ENCODE results near the gene HYDIN. TPM values are rescaled to one million over a fixed set of nuclear protein-coding genes. Genes with fewer than 3 reads are reported as not detected.
A peak's percentile ranks its signal among the peaks of the same experiment; 100 is the strongest.

Gene HYDIN
- total and polyA plus RNA-seq, 7 experiments from 2014 or later: 0.13 to 0.89 (median 0.32) TPM; not detected in 4

- Mint-ChIP-seq H3K4me1 (peaks cover 2 to 16% (median 15%) of the 10 kb centered on the region in 7 donors), H3K9me3 (peaks cover 0 to 5% (median 1%) of the 10 kb centered on the region in 11 donors), H3K27me3 (peaks cover 5 to 29% (median 16%) of the 10 kb centered on the region in 5 donors), H3K4me3 (no peak overlapping the region), H3K36me3 (peaks cover 0 to 7% (median 0%) of the 10 kb centered on the region in 5 donors), H3K27ac (no peak overlapping the region)
- Histone ChIP-seq H3K4me1 (ENCODE audit: control insufficient read depth in 2 of 2, insufficient read depth in 2 of 2, low read length in 2 of 2) (peaks cover 3% of the 10 kb centered on the region in 2 donors), H3K4me3 (ENCODE audit: low read length) (no peak overlapping the region), H3K36me3 (ENCODE audit: control insufficient read depth in 2 of 3, insufficient read depth in 3 of 3, low read length in 3 of 3) (no peaks in the 10 kb centered on the region), H3K27me3 (ENCODE audit: control insufficient read depth in 2 of 2, insufficient read depth in 2 of 2, low read length in 2 of 2) (peaks cover 0 to 4% of the 10 kb centered on the region in 2 donors), H3K9me3 (ENCODE audit: control insufficient read depth in 2 of 3, low read length in 3 of 3) (no peaks in the 10 kb centered on the region), H3K27ac (ENCODE audit: low read depth, low read length) (no peak overlapping the region)
- CTCF ChIA-PET: no interaction called here
- intact Hi-C loops (cut with micrococcal nuclease): loop anchor here in 1 of 2 donors (10.0 kb wide), 2 partner anchors 759 to 1859 kb away; no protein-coding TSS in a partner anchor
- POLR2A ChIA-PET: no interaction called here
- DNase-seq: no peak
- ATAC-seq: no peak
Observed at GRCh38 chr16:70805380-70805779, 425.1 kb downstream of the HYDIN start.

- DNase-seq (no peak), ATAC-seq (no peak)
- H3K27me3 ChIP-seq (ENCODE audit: control insufficient read depth in 2 of 2, insufficient read depth in 2 of 2, low read length in 2 of 2): peaks cover 0 to 4% of the 10 kb centered on the region in 2 donors
- intact Hi-C loops (cut with micrococcal nuclease): loop anchor here (5.0 to 10.0 kb wide), 7 partner anchors 352 to 1860 kb away; partner anchors contain the start of genes CALB2 (in 1 of the 2), DHODH (in 1 of the 2), FCSK (in 1 of the 2) and PHLPP2 (in 1 of the 2)
- peaks cover 8 to 9% of the 10 kb centered on the region in 2 donors for H3K4me1 ChIP-seq (ENCODE audit: control insufficient read depth in 2 of 2, insufficient read depth in 2 of 2, low read length in 2 of 2)
- H3K27ac Mint-ChIP-seq: peak overlapping the region in 1 of 9 donors; percentile 60
- ChIA-PET CTCF (no interaction called here), POLR2A (no interaction called here)
- H3K27me3 Mint-ChIP-seq: peaks cover 0 to 26% (median 10%) of the 10 kb centered on the region in 5 donors
- no peak overlapping the region for H3K4me3 ChIP-seq (ENCODE audit: low read length)
- peaks cover 0 to 7% (median 2%) of the 10 kb centered on the region in 5 donors for H3K36me3 Mint-ChIP-seq
- no peaks in the 10 kb centered on the region for H3K36me3 ChIP-seq (ENCODE audit: control insufficient read depth in 2 of 3, insufficient read depth in 3 of 3, low read length in 3 of 3)
- H3K9me3 Mint-ChIP-seq: peaks cover 0 to 5% (median 1%) of the 10 kb centered on the region in 11 donors
- peak overlapping the region in 1 of 10 donors; percentile 7 for H3K4me3 Mint-ChIP-seq
- no peaks in the 10 kb centered on the region for H3K9me3 ChIP-seq (ENCODE audit: control insufficient read depth in 2 of 3, low read length in 3 of 3)
- peaks cover 7 to 21% (median 21%) of the 10 kb centered on the region in 7 donors for H3K4me1 Mint-ChIP-seq
- no peak overlapping the region for H3K27ac ChIP-seq (ENCODE audit: low read depth, low read length)
Observed at GRCh38 chr16:70804734-70805169, 425.8 kb downstream of the HYDIN start.

DNA sequence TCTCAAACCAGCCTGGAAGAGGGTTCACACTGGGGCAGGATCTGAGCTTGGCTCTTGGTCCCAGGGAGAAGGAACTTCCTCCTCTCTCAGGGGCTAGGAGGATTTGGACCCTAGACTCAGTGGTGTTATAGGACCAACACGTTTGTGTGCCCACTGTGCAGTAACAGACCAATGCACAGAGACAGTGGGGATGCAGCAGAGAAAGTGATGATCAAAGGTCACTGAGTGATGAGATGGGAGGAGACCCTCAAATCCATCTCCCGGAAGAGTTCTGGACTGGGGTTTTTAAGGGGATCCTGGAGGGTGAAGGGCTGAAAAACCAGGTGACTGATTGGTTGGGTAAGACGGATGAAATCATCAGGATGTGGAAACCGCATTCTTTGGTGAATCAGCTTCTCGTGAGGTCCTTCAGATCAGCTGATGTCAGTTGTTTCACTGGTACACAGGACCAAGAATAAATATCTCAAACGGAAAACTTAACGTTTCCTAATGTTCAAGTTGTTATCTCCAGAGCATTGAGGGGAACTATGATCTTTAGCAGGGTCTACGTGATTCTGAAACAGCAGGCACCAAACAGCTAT, 426.3 kb downstream of the HYDIN start:
- ATAC-seq (no peak), DNase-seq (no peak)
- Histone ChIP-seq H3K4me3 (ENCODE audit: low read length) (no peak overlapping the region), H3K36me3 (ENCODE audit: control insufficient read depth in 2 of 3, insufficient read depth in 3 of 3, low read length in 3 of 3) (no peaks in the 10 kb centered on the region), H3K9me3 (ENCODE audit: control insufficient read depth in 2 of 3, low read length in 3 of 3) (no peaks in the 10 kb centered on the region), H3K27me3 (ENCODE audit: control insufficient read depth in 2 of 2, insufficient read depth in 2 of 2, low read length in 2 of 2) (peaks cover 0 to 4% of the 10 kb centered on the region in 2 donors), H3K4me1 (ENCODE audit: control insufficient read depth in 2 of 2, insufficient read depth in 2 of 2, low read length in 2 of 2) (peaks cover 11 to 12% of the 10 kb centered on the region in 2 donors), H3K27ac (ENCODE audit: low read depth, low read length) (no peak overlapping the region)
- Mint-ChIP-seq H3K4me1 (peaks cover 11 to 26% (median 25%) of the 10 kb centered on the region in 7 donors), H3K27me3 (peaks cover 0 to 24% (median 9%) of the 10 kb centered on the region in 5 donors), H3K36me3 (peaks cover 0 to 7% (median 2%) of the 10 kb centered on the region in 5 donors), H3K9me3 (peaks cover 0 to 5% (median 1%) of the 10 kb centered on the region in 11 donors), H3K27ac (peak overlapping the region in 1 of 9 donors; percentile 60), H3K4me3 (peak overlapping the region in 1 of 10 donors; percentile 7)
- ChIA-PET CTCF (no interaction called here), POLR2A (no interaction called here)
- intact Hi-C loops (cut with micrococcal nuclease): loop anchor here (5.0 to 10.0 kb wide), 7 partner anchors 352 to 1861 kb away; partner anchors contain the start of genes CALB2 (in 1 of the 2), DHODH (in 1 of the 2), FCSK (in 1 of the 2) and PHLPP2 (in 1 of the 2)

DNA sequence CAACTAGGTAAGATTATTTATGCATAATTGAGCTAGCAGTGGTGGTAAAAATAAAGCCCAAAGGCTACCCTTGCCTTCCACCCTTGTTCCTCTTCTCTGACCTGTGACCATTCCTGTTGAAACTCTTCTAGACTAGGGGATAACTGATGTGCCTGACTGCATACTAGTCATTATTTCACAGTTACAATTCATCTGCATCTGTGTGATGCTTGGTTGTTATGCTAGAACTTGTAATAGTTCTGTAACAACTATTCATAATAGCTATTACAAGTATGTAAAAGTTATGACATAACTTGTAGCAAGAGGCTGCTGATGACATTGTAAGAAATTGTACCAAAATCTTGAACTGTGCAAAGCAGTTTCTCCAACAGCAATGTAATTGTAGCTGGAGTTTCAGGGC, 427.2 kb downstream of the HYDIN start:
- intact Hi-C loops (cut with micrococcal nuclease): loop anchor here (5.0 to 10.0 kb wide), 7 partner anchors 351 to 1861 kb away; partner anchors contain the start of genes CALB2 (in 1 of the 2), DHODH (in 1 of the 2), FCSK (in 1 of the 2) and PHLPP2 (in 1 of the 2)
- CTCF ChIA-PET: no interaction called here

GRCh38 chr16:70801611-70802010, 428.9 kb downstream of the HYDIN start:
- peak overlapping the region in 8 of 9 donors; percentile 84 to 95 (median 92) for H3K27ac Mint-ChIP-seq
- peaks cover 0 to 5% (median 1%) of the 10 kb centered on the region in 11 donors for H3K9me3 Mint-ChIP-seq
- Histone ChIP-seq H3K4me1 (ENCODE audit: control insufficient read depth in 2 of 2, insufficient read depth in 2 of 2, low read length in 2 of 2) (peaks cover 11 to 17% of the 10 kb centered on the region in 2 donors), H3K27ac (ENCODE audit: low read depth, low read length) (peak overlapping the region; percentile 55), H3K9me3 (ENCODE audit: control insufficient read depth in 2 of 3, low read length in 3 of 3) (no peaks in the 10 kb centered on the region), H3K4me3 (ENCODE audit: low read length) (peak overlapping the region; percentile 90), H3K36me3 (ENCODE audit: control insufficient read depth in 2 of 3, insufficient read depth in 3 of 3, low read length in 3 of 3) (peaks cover 0 to 6% (median 0%) of the 10 kb centered on the region in 3 experiments), H3K27me3 (ENCODE audit: control insufficient read depth in 2 of 2, insufficient read depth in 2 of 2, low read length in 2 of 2) (peaks cover 0 to 4% of the 10 kb centered on the region in 2 donors)
- peaks cover 19 to 49% (median 44%) of the 10 kb centered on the region in 7 donors for H3K4me1 Mint-ChIP-seq
- peak overlapping the region; percentile 90 to 98 (median 94) for H3K4me3 Mint-ChIP-seq
- ATAC-seq (no peak), DNase-seq (no peak)
- peaks cover 0 to 15% (median 2%) of the 10 kb centered on the region in 5 donors for H3K36me3 Mint-ChIP-seq
- H3K27me3 Mint-ChIP-seq: peaks cover 0 to 15% (median under 1%) of the 10 kb centered on the region in 5 donors
- intact Hi-C loops (cut with micrococcal nuclease): loop anchor here (1.0 to 10.0 kb wide), 11 partner anchors 65 to 1863 kb away; partner anchors contain the start of genes CMTR2 (in 2 of the 2), COG4 (in 2 of the 2), SF3B3 (in 2 of the 2) and CALB2 (in 1 of the 2)
- CTCF ChIA-PET: no interaction called here
- POLR2A ChIA-PET: interaction anchor here (0.7 to 1.0 kb wide), 3 partner anchors 8 to 502 kb away, joined by 3 read pairs; partner anchors contain the start of genes COG4 and DDX19B

More for the DNA sequence above, 427.2 kb downstream of the HYDIN start:
- H3K4me1 Mint-ChIP-seq: peaks cover 16 to 35% (median 32%) of the 10 kb centered on the region in 7 donors
- peaks cover 0 to 5% (median 1%) of the 10 kb centered on the region in 11 donors for H3K9me3 Mint-ChIP-seq
- H3K4me3 Mint-ChIP-seq: no peak overlapping the region
- POLR2A ChIA-PET: no interaction called here
- H3K27me3 Mint-ChIP-seq: peaks cover 0 to 20% (median 9%) of the 10 kb centered on the region in 5 donors
- Histone ChIP-seq H3K36me3 (ENCODE audit: control insufficient read depth in 2 of 3, insufficient read depth in 3 of 3, low read length in 3 of 3) (peaks cover 0 to 2% (median 0%) of the 10 kb centered on the region in 3 experiments), H3K9me3 (ENCODE audit: control insufficient read depth in 2 of 3, low read length in 3 of 3) (no peaks in the 10 kb centered on the region), H3K27me3 (ENCODE audit: control insufficient read depth in 2 of 2, insufficient read depth in 2 of 2, low read length in 2 of 2) (peaks cover 0 to 4% of the 10 kb centered on the region in 2 donors), H3K27ac (ENCODE audit: low read depth, low read length) (no peak overlapping the region), H3K4me3 (ENCODE audit: low read length) (no peak overlapping the region), H3K4me1 (ENCODE audit: control insufficient read depth in 2 of 2, insufficient read depth in 2 of 2, low read length in 2 of 2) (peaks cover 11 to 17% of the 10 kb centered on the region in 2 donors)
- no peak for DNase-seq
- no peak for ATAC-seq
- peaks cover 0 to 7% (median 2%) of the 10 kb centered on the region in 5 donors for H3K36me3 Mint-ChIP-seq
- H3K27ac Mint-ChIP-seq: no peak overlapping the region

GRCh38 chr16:70800781-70801480, 429.6 kb downstream of the HYDIN start, which contains the start of gene VAC14:
Gene VAC14, minus strand, starts transcription at chr16:70801158. Its CDS starts 258 bp downstream, at chr16:70800900.
- Histone ChIP-seq H3K9me3 (ENCODE audit: control insufficient read depth in 2 of 3, low read length in 3 of 3) (no peaks in the 10 kb centered on the region), H3K4me3 (ENCODE audit: low read length) (peak within 1 kb of the TSS; percentile 90), H3K27ac (ENCODE audit: low read depth, low read length) (peak within 1 kb of the TSS; percentile 78), H3K36me3 (ENCODE audit: control insufficient read depth in 2 of 3, insufficient read depth in 3 of 3, low read length in 3 of 3) (peaks cover 0 to 6% (median 0%) of the 10 kb centered on the region in 3 experiments), H3K4me1 (ENCODE audit: control insufficient read depth in 2 of 2, insufficient read depth in 2 of 2, low read length in 2 of 2) (peaks cover 11 to 17% of the 10 kb centered on the region in 2 donors), H3K27me3 (ENCODE audit: control insufficient read depth in 2 of 2, insufficient read depth in 2 of 2, low read length in 2 of 2) (no peaks in the 10 kb centered on the region)
- Mint-ChIP-seq H3K27ac (peak within 1 kb of the TSS; percentile 84 to 95 (median 92)), H3K36me3 (peaks cover 0 to 15% (median 2%) of the 10 kb centered on the region in 5 donors), H3K4me1 (peaks cover 19 to 49% (median 44%) of the 10 kb centered on the region in 7 donors), H3K27me3 (peaks cover 0 to 15% (median 0%) of the 10 kb centered on the region in 5 donors), H3K4me3 (peak within 1 kb of the TSS; percentile 90 to 98 (median 94)), H3K9me3 (peaks cover 0 to 5% (median 1%) of the 10 kb centered on the region in 11 donors)
- POLR2A ChIA-PET: interaction anchor here (0.7 to 1.1 kb wide), 5 partner anchors 9 to 501 kb away, joined by 3 to 5 read pairs (median 3); partner anchors contain the start of genes COG4, DDX19B and SF3B3
- intact Hi-C loops (cut with micrococcal nuclease): loop anchor here (1.0 to 10.0 kb wide), 11 partner anchors 64 to 1864 kb away; partner anchors contain the start of genes CMTR2 (in 2 of the 2), COG4 (in 2 of the 2), SF3B3 (in 2 of the 2) and CALB2 (in 1 of the 2)
- peak; percentile 99 for ATAC-seq
- peak; percentile 96 to 99 (median 97) for DNase-seq
- CTCF ChIA-PET: no interaction called here

Data from naive thymus-derived CD4-positive, alpha-beta T cell (primary cell).